HEK293T (cell line): ENCODE data around the gene PLOD3.

Source experiments
- CTCF ChIA-PET: fragments of 350-600 bp; formaldehyde crosslinking; extraction: SDS; loops from one replicate; lab custom pipeline; 2021; ENCODE audit warnings: antibody characterized with exemption, inconsistent platforms; lab: Yijun Ruan, JAX
- POLR2A ChIA-PET: fragments of 350-600 bp; formaldehyde crosslinking; extraction: SDS; loops from one replicate; lab custom pipeline; 2020; ENCODE audit warnings: antibody characterized with exemption, inconsistent platforms; lab: Yijun Ruan, JAX
- DNase-seq: peaks from one replicate; pipeline ENCODE4 v3.0.0; 2012; ENCODE audit warnings: mixed read lengths; ENCODE audit errors: extremely low spot score
- ARNT ChIP-seq: fragments of 450-650 bp; IDR thresholded peaks from 2 replicates; pipeline ENCODE4 v1.6.1; 2017; ENCODE audit warnings: mild to moderate bottlenecking
- BHLHE40 ChIP-seq: fragments of 450-650 bp; IDR thresholded peaks from 2 replicates; pipeline ENCODE4 v1.6.1; 2016; ENCODE audit warnings: mild to moderate bottlenecking, moderate library complexity, borderline replicate concordance
- CTBP1 ChIP-seq: fragments of 450-650 bp; IDR thresholded peaks from 2 replicates; pipeline ENCODE4 v1.6.1; 2016; ENCODE audit warnings: borderline replicate concordance
- ELF4 ChIP-seq: fragments of 450-650 bp; IDR thresholded peaks from 2 replicates; pipeline ENCODE4 v1.6.1; 2017; ENCODE audit warnings: antibody characterized with exemption
- FOXA1 ChIP-seq: fragments of 450-650 bp; IDR thresholded peaks from 2 replicates; pipeline ENCODE4 v1.6.1; 2016; ENCODE audit warnings: mild to moderate bottlenecking
- FOXK2 ChIP-seq: fragments of 450-650 bp; IDR thresholded peaks from 2 replicates; pipeline ENCODE4 v1.6.1; 2016; ENCODE audit warnings: mild to moderate bottlenecking
- FOXM1 ChIP-seq: fragments of 450-650 bp; IDR thresholded peaks from 2 replicates; pipeline ENCODE4 v1.6.1; 2017; ENCODE audit warnings: mild to moderate bottlenecking, borderline replicate concordance
- HDGF ChIP-seq: fragments of 450-650 bp; IDR thresholded peaks from 2 replicates; pipeline ENCODE4 v1.6.1; 2017; ENCODE audit warnings: antibody characterized with exemption, borderline replicate concordance
- L3MBTL2 ChIP-seq: fragments of 450-650 bp; conservative IDR thresholded peaks from 2 replicates; pipeline ENCODE4 v1.6.1; 2016; ENCODE audit warnings: mild to moderate bottlenecking
- LEF1 ChIP-seq: fragments of 450-650 bp; IDR thresholded peaks from 2 replicates; pipeline ENCODE4 v1.6.1; 2017; ENCODE audit warnings: mild to moderate bottlenecking, borderline replicate concordance
- NFRKB ChIP-seq: fragments of 450-650 bp; IDR thresholded peaks from 2 replicates; pipeline ENCODE4 v1.6.1; 2016; ENCODE audit warnings: mild to moderate bottlenecking, moderate library complexity
- SP1 ChIP-seq: fragments of 450-650 bp; IDR thresholded peaks from 2 replicates; pipeline ENCODE4 v1.6.1; 2017
- SUZ12 ChIP-seq: fragments of 450-650 bp; IDR thresholded peaks from 2 replicates; pipeline ENCODE4 v1.6.1; 2016; ENCODE audit warnings: mild to moderate bottlenecking
- TARDBP ChIP-seq: fragments of 450-650 bp; IDR thresholded peaks from 2 replicates; pipeline ENCODE4 v1.6.1; 2016
- ZNF384 ChIP-seq: fragments of 450-650 bp; IDR thresholded peaks from 2 replicates; pipeline ENCODE4 v1.6.1; 2016
- TF ChIP-seq, protein P1 (sequence below): fragments of 450-650 bp; IDR thresholded peaks from 2 replicates; pipeline ENCODE4 v1.6.1; 2016

The PLOD3 gene

DNA sequence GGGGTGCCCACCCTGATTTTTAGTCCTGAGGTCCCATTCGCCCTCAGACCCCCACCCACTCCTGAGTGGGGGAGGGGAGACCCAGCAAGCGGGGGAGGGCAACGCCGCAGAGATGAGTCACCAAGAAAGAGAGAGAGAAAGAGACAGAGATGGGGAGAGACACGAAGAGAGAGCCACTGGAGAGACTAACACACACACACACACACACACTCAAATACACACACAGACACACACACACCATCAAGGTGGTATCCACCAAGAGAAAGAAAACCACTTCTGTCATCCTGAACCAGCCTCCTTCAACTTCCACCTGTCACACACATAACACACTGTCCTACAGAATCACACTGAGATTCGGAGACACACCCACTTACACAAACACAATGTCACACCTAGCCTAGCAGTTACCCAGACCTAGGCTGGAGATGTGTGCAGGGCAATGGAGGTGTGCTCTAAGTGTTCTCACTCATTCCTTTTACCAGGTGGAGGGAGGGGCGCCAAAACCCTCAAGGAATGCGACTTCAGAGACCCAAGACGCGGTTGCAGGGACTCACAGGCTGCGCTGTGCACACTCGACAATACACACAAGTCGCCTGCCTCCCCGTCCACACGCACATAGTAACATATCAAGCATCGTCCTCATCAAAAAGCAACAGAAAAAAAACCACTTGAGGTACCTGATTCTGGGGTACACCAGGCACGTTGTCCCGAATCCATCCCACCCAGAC is 48.1 kb downstream of the PLOD3 start:
- no peak for DNase-seq
- TF ChIP-seq FOXM1 (no peak), SUZ12 (no peak), FOXK2 (no peak), BHLHE40 (no peak), ZNF384 (no peak), ELF4 (no peak), ARNT (no peak), CTBP1 (no peak), FOXA1 (no peak), LEF1 (no peak), HDGF (no peak), TARDBP (no peak), SP1 (no peak), NFRKB (no peak), L3MBTL2 (no peak)
- TF ChIP-seq, protein P1, sequence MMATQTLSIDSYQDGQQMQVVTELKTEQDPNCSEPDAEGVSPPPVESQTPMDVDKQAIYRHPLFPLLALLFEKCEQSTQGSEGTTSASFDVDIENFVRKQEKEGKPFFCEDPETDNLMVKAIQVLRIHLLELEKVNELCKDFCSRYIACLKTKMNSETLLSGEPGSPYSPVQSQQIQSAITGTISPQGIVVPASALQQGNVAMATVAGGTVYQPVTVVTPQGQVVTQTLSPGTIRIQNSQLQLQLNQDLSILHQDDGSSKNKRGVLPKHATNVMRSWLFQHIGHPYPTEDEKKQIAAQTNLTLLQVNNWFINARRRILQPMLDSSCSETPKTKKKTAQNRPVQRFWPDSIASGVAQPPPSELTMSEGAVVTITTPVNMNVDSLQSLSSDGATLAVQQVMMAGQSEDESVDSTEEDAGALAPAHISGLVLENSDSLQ = no peak
- POLR2A ChIA-PET = interaction anchor here (1.1 kb wide), 1 partner anchor 281 kb away, joined by 4 read pairs; no protein-coding TSS in a partner anchor
- CTCF ChIA-PET = interaction anchor here (0.6 to 1.8 kb wide), 2 partner anchors 25 to 324 kb away, joined by 3 to 8 read pairs; no protein-coding TSS in a partner anchor

DNA sequence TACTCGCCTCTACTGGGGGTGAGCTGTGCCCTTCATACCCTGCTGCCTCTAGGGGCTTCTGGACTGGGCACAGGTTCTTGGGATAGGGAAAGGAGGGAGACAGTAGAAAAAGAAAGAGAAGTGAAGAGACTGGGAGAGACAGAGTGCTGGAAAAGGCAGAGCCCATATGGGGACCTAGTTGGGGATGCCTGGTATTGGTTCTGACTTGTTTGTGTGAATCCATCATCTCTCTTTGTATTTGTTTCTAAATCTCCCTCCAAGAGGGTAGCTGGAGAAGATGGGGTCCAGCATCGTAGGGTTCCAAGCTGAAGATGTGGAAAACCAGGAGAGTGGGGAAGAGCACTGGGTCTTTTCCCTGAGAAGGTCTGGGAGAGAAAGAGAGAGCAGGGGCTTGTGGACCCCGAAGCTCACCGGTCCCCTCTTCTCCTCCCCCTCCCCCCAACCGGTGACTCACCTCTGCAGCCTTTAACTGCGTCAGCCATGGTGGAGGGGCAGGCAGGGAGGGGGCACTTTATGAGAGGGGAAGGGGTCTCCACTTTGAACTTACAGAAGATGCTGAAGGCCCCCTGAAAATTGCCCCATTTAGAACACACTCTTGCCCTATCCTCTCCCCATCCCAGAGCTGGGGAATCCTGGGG is 48.9 kb downstream of the PLOD3 start:
- DNase-seq = no peak
- TF ChIP-seq SUZ12 (no peak), FOXM1 (no peak), LEF1 (no peak), SP1 (no peak), ZNF384 (no peak), FOXK2 (no peak)
- ChIA-PET CTCF (interaction anchor here (0.6 to 1.8 kb wide), 3 partner anchors 11 to 325 kb away, joined by 3 to 8 read pairs (median 5); no protein-coding TSS in a partner anchor), POLR2A (interaction anchor here (1.1 kb wide), 1 partner anchor 280 kb away, joined by 4 read pairs; no protein-coding TSS in a partner anchor)

DNA sequence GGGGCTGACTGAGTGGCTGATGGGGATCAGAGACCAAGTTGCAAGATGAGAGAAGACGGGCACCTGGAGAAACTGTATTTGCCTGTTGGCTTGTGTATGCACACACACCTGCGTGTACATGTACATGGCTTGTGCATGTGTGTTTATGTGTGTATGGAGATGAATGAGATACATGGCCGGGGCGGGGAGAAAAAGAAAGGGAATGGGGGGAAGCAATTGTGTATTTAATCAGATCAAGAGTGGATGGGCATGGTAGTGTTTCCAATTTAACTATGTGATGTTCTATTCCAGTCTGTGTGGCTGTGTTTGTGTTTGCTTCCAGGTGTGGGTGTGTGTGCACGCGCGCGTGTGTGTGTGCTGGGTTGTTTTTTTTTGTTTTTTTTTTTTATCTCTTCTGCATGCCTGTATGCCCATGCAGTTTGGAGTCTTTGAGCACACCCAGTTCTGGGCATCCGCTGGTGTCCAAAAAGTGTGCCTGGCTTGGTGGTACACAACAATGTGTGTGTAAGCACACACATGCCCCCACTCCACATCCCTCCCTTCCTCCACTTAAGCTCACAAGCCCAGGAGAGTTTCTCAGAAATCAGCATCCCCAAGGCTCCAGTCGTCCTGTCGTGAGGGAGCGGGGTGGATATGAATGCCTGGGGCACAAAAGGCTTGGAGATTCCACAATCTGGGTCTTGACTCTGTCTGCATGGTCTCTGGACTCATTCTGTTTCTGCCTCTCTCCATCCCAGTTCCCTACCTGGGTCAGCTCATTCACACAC is 49.6 kb downstream of the PLOD3 start:
- DNase-seq = no peak
- ChIA-PET CTCF (interaction anchor here (0.7 to 1.8 kb wide), 2 partner anchors 10 to 24 kb away, joined by 5 to 8 read pairs; no protein-coding TSS in a partner anchor), POLR2A (interaction anchor here (1.1 kb wide), 1 partner anchor 279 kb away, joined by 4 read pairs; no protein-coding TSS in a partner anchor)
- no peak for TF ChIP-seq SUZ12
- no peak for TF ChIP-seq ELF4
- TF ChIP-seq NFRKB = no peak
- TF ChIP-seq, protein P1 = no peak
- TF ChIP-seq SP1 = no peak
- no peak for TF ChIP-seq ZNF384
- no peak for TF ChIP-seq FOXA1
- no peak for TF ChIP-seq CTBP1
- no peak for TF ChIP-seq HDGF
- no peak for TF ChIP-seq BHLHE40
- no peak for TF ChIP-seq FOXK2
- no peak for TF ChIP-seq TARDBP
- no peak for TF ChIP-seq LEF1
- TF ChIP-seq ARNT = no peak
- TF ChIP-seq L3MBTL2 = no peak
- no peak for TF ChIP-seq FOXM1

DNA sequence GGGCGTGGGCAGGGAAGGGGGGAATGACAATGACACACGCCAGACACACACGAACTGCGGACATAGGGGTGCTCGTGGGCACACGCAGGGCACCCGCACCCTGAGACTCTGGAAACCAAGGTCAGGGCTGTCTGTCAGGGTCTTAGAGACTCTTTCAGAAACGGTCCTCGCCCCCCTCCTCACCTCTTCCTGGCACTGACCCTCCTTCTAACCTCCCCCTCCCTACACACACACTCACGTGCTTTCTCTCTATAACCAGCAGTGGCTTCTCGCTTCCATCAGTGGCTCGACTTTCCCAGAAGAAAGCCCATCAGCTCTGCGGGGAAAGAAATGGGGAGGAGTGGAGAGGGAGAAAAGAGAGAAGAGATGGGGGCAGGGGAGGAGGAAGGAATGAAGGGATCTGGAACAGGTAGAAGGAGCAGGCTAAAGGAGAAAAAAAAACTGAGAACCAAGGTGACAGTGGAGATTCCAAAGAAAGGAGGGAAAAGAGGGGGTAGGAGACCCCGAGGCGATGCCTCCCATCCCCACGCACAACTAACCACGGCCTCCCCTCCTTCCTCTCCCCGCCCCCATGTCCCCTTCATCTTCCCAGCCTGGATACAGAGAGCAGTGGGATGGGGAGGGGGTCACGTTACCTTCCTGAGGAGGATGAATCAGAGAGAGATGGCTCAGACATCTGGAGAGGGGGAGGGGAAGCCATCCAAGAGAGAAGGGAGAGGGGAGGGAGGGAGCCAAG is 50.3 kb downstream of the PLOD3 start:
- no peak for DNase-seq
- ChIA-PET CTCF (no interaction called here), POLR2A (no interaction called here)
- TF ChIP-seq FOXK2 (no peak), ELF4 (no peak), SP1 (no peak), FOXA1 (no peak), ZNF384 (no peak), SUZ12 (no peak), BHLHE40 (no peak), NFRKB (no peak), LEF1 (no peak), L3MBTL2 (no peak), ARNT (no peak)

DNA sequence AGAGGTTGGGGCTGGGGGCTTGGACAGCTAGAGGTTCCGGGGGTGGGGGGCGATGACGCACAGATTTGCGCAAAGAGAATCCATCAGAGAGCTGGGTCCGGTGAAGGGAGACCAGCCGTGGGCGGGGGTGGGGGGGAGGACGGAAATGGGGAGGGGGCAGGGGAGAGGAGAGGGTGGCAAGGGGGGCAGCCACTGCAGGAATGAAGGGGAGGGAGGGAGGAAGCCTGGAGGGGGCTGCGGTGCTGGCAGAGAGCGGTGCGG is 50.8 kb downstream of the PLOD3 start:
- no peak for DNase-seq
- TF ChIP-seq, protein P1 = no peak
- TF ChIP-seq ELF4 (no peak), SUZ12 (no peak), FOXM1 (no peak), TARDBP (no peak), L3MBTL2 (no peak), SP1 (no peak), FOXK2 (no peak), ARNT (no peak), HDGF (no peak), BHLHE40 (no peak), FOXA1 (no peak), NFRKB (no peak), CTBP1 (no peak), ZNF384 (no peak), LEF1 (no peak)
- POLR2A ChIA-PET = no interaction called here
- CTCF ChIA-PET = interaction anchor here (1.1 kb wide), 1 partner anchor 116 kb away, joined by 3 read pairs; no protein-coding TSS in a partner anchor
